ENCODE results near the gene LONRF2. TPM values are rescaled to one million over a fixed set of nuclear protein-coding genes. Genes with fewer than 3 reads are reported as not detected.

Gene LONRF2
- total RNA-seq, 1 experiment from 2014 or later = 1.6 TPM

DNA sequence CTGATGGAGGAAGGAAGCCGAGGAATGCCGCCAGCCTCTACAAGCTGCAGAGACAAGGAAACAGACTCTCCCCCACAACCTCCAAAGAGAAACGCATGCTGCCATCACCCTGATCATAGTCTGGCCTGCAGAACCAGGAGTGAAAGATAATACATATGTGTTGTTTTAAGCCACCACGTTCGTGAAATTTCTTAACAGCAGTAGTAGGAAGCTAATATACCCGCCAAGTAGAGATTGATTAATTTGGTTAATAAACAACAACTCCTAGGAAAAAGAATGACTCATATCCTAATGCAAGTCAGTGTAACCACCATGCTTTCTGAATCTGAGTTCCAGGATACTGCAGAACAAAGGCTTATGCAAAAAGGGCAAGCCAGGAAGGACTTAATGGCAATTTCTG, 36.6 kb downstream of the LONRF2 start:
- Histone ChIP-seq H2AFZ (ENCODE audit: low read depth, low read length, poor library complexity, severe bottlenecking) (peak overlapping the region; percentile 41), H3K4me2 (ENCODE audit: low read length) (peak overlapping the region; percentile 68), H3K27ac (ENCODE audit: low read depth, low read length) (peak overlapping the region; percentile 56), H3K36me3 (ENCODE audit: control insufficient read depth in 1 of 2, insufficient read depth in 2 of 2, low read length in 2 of 2) (no peaks in the 10 kb centered on the region), H4K20me1 (ENCODE audit: insufficient read depth) (no peaks in the 10 kb centered on the region), H3K9me3 (ENCODE audit: control insufficient read depth in 1 of 2, insufficient read depth in 1 of 2, low read depth in 1 of 2, low read length in 2 of 2) (no peaks in the 10 kb centered on the region), H3K79me2 (ENCODE audit: insufficient read depth, low read length) (no peaks in the 10 kb centered on the region), H3K4me1 (ENCODE audit: control insufficient read depth in 1 of 2, insufficient read depth in 2 of 2, low read length in 2 of 2) (peaks cover 75 to 82% of the 10 kb centered on the region in 2 experiments), H3K9ac (ENCODE audit: low read length) (peak overlapping the region; percentile 1; the same call in 1 of the 2 replicates), H3K27me3 (ENCODE audit: insufficient read depth, low read length) (no peaks in the 10 kb centered on the region), H3K9me2 (ENCODE audit: insufficient read depth) (no peaks in the 10 kb centered on the region), H3K4me3 (replicated peaks in 1 of 2; ENCODE audit: low read depth in 1 of 2, low read length in 2 of 2) (no peak overlapping the region)
- DNase-seq (ENCODE audit: low read depth, low spot score) = peak; percentile 31
- ChIA-PET CTCF (interaction anchor here (1.5 kb wide), 1 partner anchor 95 kb away, joined by 9 read pairs; no protein-coding TSS in a partner anchor), RAD21 (ENCODE audit: low non-redundant PET in 1 of 2, low total read pairs in 2 of 2, uncharacterized antibody in 2 of 2, unreplicated experiment in 2 of 2) (no interaction called here), POLR2A (no interaction called here)
- intact Hi-C loops (cut with micrococcal nuclease) = no loop called here
- ATAC-seq = no peak
- no TSS peak for BruUV-seq (replicated peaks)
- TF ChIP-seq RAD21 (IDR thresholded peaks at IDR 0.05; ENCODE audit: low read depth) (no peak), YY1 (IDR thresholded peaks at IDR 0.05; ENCODE audit: extremely low read depth, insufficient replicate concordance, low read depth, low read length) (no peak), SRF (IDR thresholded peaks at IDR 0.05; ENCODE audit: low read depth) (no peak), EGR1 (IDR thresholded peaks at IDR 0.05; ENCODE audit: low read depth) (no peak), REST (IDR thresholded peaks at IDR 0.05; ENCODE audit: low read depth) (no peak), EZH2phosphoT487 (IDR thresholded peaks at IDR 0.05; ENCODE audit: borderline replicate concordance) (no peak), FOSL1 (IDR thresholded peaks at IDR 0.05; ENCODE audit: low read depth) (peak; percentile 76), CTCF (IDR thresholded peaks at IDR 0.05 in 2 of 3, conservative IDR thresholded peaks at IDR 0.05 in 1 of 3; ENCODE audit: borderline replicate concordance in 1 of 3, insufficient read depth in 1 of 3, low read depth in 2 of 3, low read length in 2 of 3) (no peak), POLR2AphosphoS5 (IDR thresholded peaks at IDR 0.05; ENCODE audit: low read depth, low read length) (no peak; the same call in none of the 2 replicates), POLR2A (IDR thresholded peaks at IDR 0.05; ENCODE audit: borderline replicate concordance, extremely low read depth, insufficient read depth, insufficient read length) (no peak), EZH2 (IDR thresholded peaks at IDR 0.05) (no peak), ELF1 (IDR thresholded peaks at IDR 0.05; ENCODE audit: borderline replicate concordance, low read depth) (no peak), MAX (IDR thresholded peaks at IDR 0.05) (peak; percentile 36; the same call in 1 of the 2 replicates), ATF3 (IDR thresholded peaks at IDR 0.05) (0 out of 2 replicates have a peak, but pooled peaks have one; percentile 33), SIN3A (IDR thresholded peaks at IDR 0.05; ENCODE audit: low read depth) (no peak), CEBPB (IDR thresholded peaks at IDR 0.05; ENCODE audit: low read depth) (peak; percentile 85), ZFX (IDR thresholded peaks at IDR 0.05) (no peak), TCF7L2 (IDR thresholded peaks at IDR 0.05; ENCODE audit: borderline replicate concordance, extremely low read depth, insufficient read depth, insufficient read length) (peak; percentile 49), CBX3 (IDR thresholded peaks at IDR 0.05; ENCODE audit: low read depth) (peak; percentile 77), SP1 (IDR thresholded peaks at IDR 0.05; ENCODE audit: low read depth) (peak; percentile 80), JUND (IDR thresholded peaks at IDR 0.05) (peak; percentile 87)
- TF ChIP-seq, protein P1, sequence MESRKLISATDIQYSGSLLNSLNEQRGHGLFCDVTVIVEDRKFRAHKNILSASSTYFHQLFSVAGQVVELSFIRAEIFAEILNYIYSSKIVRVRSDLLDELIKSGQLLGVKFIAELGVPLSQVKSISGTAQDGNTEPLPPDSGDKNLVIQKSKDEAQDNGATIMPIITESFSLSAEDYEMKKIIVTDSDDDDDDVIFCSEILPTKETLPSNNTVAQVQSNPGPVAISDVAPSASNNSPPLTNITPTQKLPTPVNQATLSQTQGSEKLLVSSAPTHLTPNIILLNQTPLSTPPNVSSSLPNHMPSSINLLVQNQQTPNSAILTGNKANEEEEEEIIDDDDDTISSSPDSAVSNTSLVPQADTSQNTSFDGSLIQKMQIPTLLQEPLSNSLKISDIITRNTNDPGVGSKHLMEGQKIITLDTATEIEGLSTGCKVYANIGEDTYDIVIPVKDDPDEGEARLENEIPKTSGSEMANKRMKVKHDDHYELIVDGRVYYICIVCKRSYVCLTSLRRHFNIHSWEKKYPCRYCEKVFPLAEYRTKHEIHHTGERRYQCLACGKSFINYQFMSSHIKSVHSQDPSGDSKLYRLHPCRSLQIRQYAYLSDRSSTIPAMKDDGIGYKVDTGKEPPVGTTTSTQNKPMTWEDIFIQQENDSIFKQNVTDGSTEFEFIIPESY (IDR thresholded peaks at IDR 0.05; ENCODE audit: extremely low read depth, insufficient replicate concordance, low read length) = no peak

All from HCT116 (cell line).